SU-DHL-6 (cell line): Measurements from ENCODE around the gene TEKT3.

Source experiments
- H2AFZ ChIP-seq: fragments of 200-600 bp; sonication (generic); 2 replicates; pipeline ENCODE4 v1.6.1; 2014; ENCODE audit warnings: low read depth, mild to moderate bottlenecking, moderate library complexity, mixed read lengths, antibody characterized with exemption, low read length; ENCODE audit not compliant: severe bottlenecking
- H3F3A ChIP-seq: fragments of 200-600 bp; shearing (Covaris generic); 2 replicates; pipeline ENCODE4 v1.6.0; 2016; ENCODE audit warnings: antibody characterized with exemption, mild to moderate bottlenecking; ENCODE audit not compliant: insufficient read depth
- H3K27ac ChIP-seq: fragments of 200-600 bp; sonication (generic); 2 replicates; pipeline ENCODE4 v1.5.1; 2016; ENCODE audit warnings: low read depth, mild to moderate bottlenecking, low read length, moderate library complexity, mixed read lengths
- H3K27me3 ChIP-seq: fragments of 200-600 bp; sonication (generic), shearing (Covaris generic); 2 replicates; pipeline ENCODE4 v1.6.0; 2014; ENCODE audit warnings: mild to moderate bottlenecking, low read length
- H3K36me3 ChIP-seq: fragments of 200-600 bp; sonication (generic); 2 replicates; pipeline ENCODE4 v1.6.1; 2014; ENCODE audit warnings: mild to moderate bottlenecking, low read length, mixed read lengths
- H3K4me2 ChIP-seq: fragments of 300-600, 200-600 bp; shearing (Covaris generic), sonication (generic); 2 replicates; pipeline ENCODE4 v1.6.0; 2014; ENCODE audit warnings: low read length, low read depth, mild to moderate bottlenecking; ENCODE audit not compliant: poor library complexity, severe bottlenecking
- H3K4me3 ChIP-seq: fragments of 200-600 bp; sonication (generic); 2 replicates; pipeline ENCODE4 v1.5.1; 2014; ENCODE audit warnings: antibody characterized with exemption, low read length, mild to moderate bottlenecking, mixed read lengths; ENCODE audit not compliant: insufficient read depth, poor library complexity, severe bottlenecking
- H3K79me2 ChIP-seq: fragments of 200-600 bp; sonication (generic); 2 replicates; pipeline ENCODE4 v1.6.1; 2014; ENCODE audit warnings: mild to moderate bottlenecking, low read length, moderate library complexity; ENCODE audit not compliant: insufficient read depth
- H3K9ac ChIP-seq: fragments of 200-600 bp; sonication (generic); 2 replicates; pipeline ENCODE4 v1.7.0; 2014; ENCODE audit warnings: mild to moderate bottlenecking, low read length
- H3K9me2 ChIP-seq: fragments of 200-600 bp; sonication (generic); replicated peaks from 2 replicates; pipeline ENCODE4 v1.6.1; 2014; ENCODE audit warnings: low read length; ENCODE audit not compliant: insufficient read depth
- H3K9me3 ChIP-seq: fragments of 200-600 bp; sonication (generic); 2 replicates; pipeline ENCODE4 v1.6.1; 2014; ENCODE audit warnings: low read length, mixed read lengths; ENCODE audit not compliant: insufficient read depth
- H4K20me1 ChIP-seq: fragments of 200-600 bp; sonication (generic); 2 replicates; pipeline ENCODE4 v1.6.1; 2014; ENCODE audit warnings: low read depth, mild to moderate bottlenecking, antibody characterized with exemption, low read length, moderate library complexity, mixed read lengths
- EZH2phosphoT487 ChIP-seq: fragments of 200-600 bp; sonication (generic), shearing (Covaris generic); conservative IDR thresholded peaks from 2 replicates; pipeline ENCODE4 v1.6.1; 2018; ENCODE audit warnings: mild to moderate bottlenecking, antibody characterized with exemption, low read length, moderate library complexity, mixed read lengths
- TF ChIP-seq, protein P1 (sequence below): fragments of 200-600 bp; sonication (generic); IDR thresholded peaks from one replicate; pipeline ENCODE4 v1.5.1; 2017; ENCODE audit warnings: antibody characterized with exemption, mild to moderate bottlenecking, low read length, moderate library complexity; ENCODE audit not compliant: insufficient read depth, poor library complexity, severe bottlenecking

The TEKT3 gene

DNA sequence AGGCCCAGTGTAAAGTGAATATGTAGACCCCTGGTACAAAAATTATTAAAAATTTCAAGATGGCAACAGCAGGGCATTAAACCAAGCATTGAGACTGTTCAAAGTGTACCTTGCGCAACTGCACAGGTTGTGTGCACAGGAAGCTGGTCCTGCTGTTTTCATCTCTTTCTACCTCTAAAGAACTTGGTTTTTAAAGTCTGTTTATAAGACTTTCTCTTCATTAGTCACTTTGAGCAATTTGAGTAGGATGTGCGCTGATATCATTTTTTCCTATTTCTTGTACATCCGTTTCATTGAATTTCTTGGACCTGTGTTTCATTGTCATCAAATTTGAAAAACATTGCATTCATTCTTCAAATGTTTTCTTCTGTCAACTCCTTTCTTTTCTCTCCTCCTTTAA is 59.5 kb downstream of the TEKT3 start:
- Histone ChIP-seq H3K79me2 (no peaks in the 10 kb centered on the region), H3K27ac (no peak overlapping the region), H3K4me3 (no peak overlapping the region), H3K9me3 (no peaks in the 10 kb centered on the region), H3K4me2 (no peak overlapping the region), H4K20me1 (no peaks in the 10 kb centered on the region), H3K9me2 (no peaks in the 10 kb centered on the region), H2AFZ (no peak overlapping the region), H3F3A (no peaks in the 10 kb centered on the region), H3K9ac (no peak overlapping the region), H3K27me3 (no peaks in the 10 kb centered on the region), H3K36me3 (no peaks in the 10 kb centered on the region)
- TF ChIP-seq EZH2phosphoT487: no peak
- TF ChIP-seq, protein P1, sequence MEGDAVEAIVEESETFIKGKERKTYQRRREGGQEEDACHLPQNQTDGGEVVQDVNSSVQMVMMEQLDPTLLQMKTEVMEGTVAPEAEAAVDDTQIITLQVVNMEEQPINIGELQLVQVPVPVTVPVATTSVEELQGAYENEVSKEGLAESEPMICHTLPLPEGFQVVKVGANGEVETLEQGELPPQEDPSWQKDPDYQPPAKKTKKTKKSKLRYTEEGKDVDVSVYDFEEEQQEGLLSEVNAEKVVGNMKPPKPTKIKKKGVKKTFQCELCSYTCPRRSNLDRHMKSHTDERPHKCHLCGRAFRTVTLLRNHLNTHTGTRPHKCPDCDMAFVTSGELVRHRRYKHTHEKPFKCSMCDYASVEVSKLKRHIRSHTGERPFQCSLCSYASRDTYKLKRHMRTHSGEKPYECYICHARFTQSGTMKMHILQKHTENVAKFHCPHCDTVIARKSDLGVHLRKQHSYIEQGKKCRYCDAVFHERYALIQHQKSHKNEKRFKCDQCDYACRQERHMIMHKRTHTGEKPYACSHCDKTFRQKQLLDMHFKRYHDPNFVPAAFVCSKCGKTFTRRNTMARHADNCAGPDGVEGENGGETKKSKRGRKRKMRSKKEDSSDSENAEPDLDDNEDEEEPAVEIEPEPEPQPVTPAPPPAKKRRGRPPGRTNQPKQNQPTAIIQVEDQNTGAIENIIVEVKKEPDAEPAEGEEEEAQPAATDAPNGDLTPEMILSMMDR: no peak

DNA sequence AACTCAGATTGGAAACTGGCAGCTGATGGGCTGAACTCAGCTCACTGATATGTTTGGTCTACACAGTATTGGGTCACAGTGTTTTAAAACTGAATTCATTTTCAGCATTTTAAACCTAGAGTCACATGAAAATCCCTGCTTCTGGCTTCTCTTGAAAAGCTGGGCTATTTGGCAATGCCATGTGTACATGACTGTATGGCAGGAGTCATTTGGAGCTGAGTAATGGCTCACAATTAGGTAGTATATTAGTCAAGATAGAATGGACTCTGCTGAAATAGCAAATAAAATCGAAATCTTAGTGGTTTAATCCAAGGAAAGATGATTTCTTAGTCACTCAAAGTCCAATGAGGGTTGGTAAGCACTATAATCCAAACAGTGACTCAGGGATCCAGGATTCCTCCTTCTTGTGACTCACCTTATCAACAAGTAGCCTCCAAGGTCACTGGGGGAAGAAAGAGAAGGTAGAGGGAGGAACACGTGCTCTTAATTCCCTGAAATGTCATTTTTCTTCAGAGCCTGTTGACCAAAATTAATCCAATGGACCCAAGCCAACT is 62.4 kb downstream of the TEKT3 start:
- Histone ChIP-seq H3K9ac (no peak overlapping the region), H3K9me3 (no peaks in the 10 kb centered on the region), H3K27me3 (no peaks in the 10 kb centered on the region), H3F3A (no peaks in the 10 kb centered on the region), H4K20me1 (no peaks in the 10 kb centered on the region), H3K4me2 (no peak overlapping the region), H3K79me2 (no peaks in the 10 kb centered on the region), H2AFZ (no peak overlapping the region), H3K36me3 (no peaks in the 10 kb centered on the region), H3K27ac (no peak overlapping the region), H3K9me2 (no peaks in the 10 kb centered on the region), H3K4me3 (no peak overlapping the region)
- TF ChIP-seq, protein P1: no peak
- no peak for TF ChIP-seq EZH2phosphoT487

DNA sequence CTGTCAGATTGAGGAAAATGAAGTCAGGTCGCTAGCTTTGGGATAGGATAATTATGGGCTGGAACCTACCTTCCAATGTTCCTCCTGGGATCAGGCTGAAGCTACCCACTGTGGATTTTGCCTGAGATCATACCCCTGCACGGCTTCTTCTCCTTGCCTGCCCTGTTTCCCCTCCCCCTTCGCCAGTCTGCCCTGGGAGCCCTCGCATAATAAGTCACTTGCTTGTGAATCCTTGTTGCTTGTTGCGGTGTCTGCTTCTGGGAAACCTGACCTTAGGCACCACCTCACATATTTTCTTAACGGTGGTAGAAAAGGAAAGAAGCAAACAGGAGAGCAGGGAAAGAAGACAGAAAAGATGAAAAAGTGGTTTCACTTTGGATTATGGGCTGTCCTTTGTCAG is 63.0 kb downstream of the TEKT3 start:
- H2AFZ ChIP-seq: no peak overlapping the region

More for the DNA sequence above, 63.0 kb downstream of the TEKT3 start:
- Histone ChIP-seq H3K79me2 (no peaks in the 10 kb centered on the region), H3K9ac (no peak overlapping the region), H3F3A (no peaks in the 10 kb centered on the region), H4K20me1 (no peaks in the 10 kb centered on the region), H3K27ac (no peak overlapping the region), H3K4me3 (no peak overlapping the region), H3K36me3 (no peaks in the 10 kb centered on the region), H3K4me2 (no peak overlapping the region), H3K27me3 (no peaks in the 10 kb centered on the region), H3K9me3 (no peaks in the 10 kb centered on the region), H3K9me2 (no peaks in the 10 kb centered on the region)
- TF ChIP-seq, protein P1: no peak
- no peak for TF ChIP-seq EZH2phosphoT487
